HG02852 (cell line): ENCODE results near the gene HECTD4.
"Not testable (repeated sequence)": the region's sequence is repeated elsewhere in the genome, so short reads cannot be mapped to it uniquely, and the experiment has no call there.

Experiments
- ATAC-seq: cut with Tn5 transposase; IDR thresholded peaks from one replicate; pipeline ENCODE4 v1.9.1; 2021; ENCODE audit warnings: mild to moderate bottlenecking, moderate library complexity; ENCODE audit not compliant: unreplicated experiment

Gene HECTD4

GRCh38 chr12:112285600-112286401 lies 96.4 kb downstream of the HECTD4 start:
- ATAC-seq = no peak

DNA sequence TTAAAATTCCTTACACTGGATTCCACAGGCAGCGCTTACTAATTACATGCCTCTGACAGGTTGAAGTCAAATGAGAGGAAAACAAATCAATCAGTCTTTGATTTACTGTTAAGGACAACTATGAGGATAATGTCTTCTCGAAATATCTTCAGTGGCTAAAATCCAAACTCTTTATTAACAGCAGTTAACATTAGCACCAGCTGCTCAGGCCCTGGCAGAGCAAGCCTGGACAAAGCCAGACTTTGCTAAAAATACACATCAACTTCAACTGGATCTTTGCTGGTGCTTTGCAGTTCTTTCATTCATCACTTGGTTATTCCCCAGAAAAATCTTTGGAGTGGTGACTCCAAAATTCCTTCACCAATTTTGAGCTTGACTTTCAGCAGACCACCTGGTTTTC lies 98.7 kb downstream of the HECTD4 start:
- no peak for ATAC-seq

- ATAC-seq = no peak
These were observed 99.3 kb downstream of the HECTD4 start for GRCh38 chr12:112282920-112283319.

GRCh38 chr12:112275836-112276235 lies 106.4 kb downstream of the HECTD4 start:
- ATAC-seq = no peak

DNA sequence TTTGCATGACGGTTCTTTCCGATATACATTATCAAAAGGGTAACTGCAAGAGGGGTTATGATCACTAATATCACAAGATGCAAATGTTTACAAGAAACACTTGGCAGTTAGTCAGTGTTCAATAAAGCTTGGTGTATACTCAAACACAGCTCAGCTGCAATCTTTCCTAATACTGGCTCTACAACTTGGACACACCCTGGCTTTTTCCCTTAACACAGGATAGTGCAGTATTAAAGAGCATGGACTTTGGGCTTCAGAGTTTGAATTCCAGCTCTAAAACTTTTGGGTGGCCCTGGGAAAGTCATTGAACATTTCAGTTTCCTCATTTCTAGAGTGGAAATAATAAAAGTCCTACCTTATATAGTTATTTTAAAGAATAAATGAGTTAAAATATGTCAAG lies 107.0 kb downstream of the HECTD4 start:
- no peak for ATAC-seq

DNA sequence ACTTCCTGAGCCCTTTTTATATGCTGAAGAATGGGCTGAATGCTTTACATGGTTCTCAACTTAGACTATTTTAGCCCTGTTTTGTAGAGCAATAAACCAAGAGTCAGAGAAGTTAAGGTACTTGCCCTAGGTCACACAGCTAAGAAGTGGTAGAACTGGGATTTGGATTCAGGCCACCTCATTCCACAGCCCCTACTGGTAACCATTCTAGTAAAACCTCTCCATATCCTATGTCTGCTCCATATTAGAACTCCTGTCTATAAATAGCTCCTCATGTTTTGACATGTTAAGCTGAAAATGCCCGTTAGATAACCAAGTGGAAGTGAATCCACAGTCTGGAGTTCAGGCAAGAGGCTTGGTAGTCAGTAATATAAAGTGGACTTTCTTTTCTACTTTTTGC lies 111.6 kb downstream of the HECTD4 start:
- ATAC-seq = no peak

DNA sequence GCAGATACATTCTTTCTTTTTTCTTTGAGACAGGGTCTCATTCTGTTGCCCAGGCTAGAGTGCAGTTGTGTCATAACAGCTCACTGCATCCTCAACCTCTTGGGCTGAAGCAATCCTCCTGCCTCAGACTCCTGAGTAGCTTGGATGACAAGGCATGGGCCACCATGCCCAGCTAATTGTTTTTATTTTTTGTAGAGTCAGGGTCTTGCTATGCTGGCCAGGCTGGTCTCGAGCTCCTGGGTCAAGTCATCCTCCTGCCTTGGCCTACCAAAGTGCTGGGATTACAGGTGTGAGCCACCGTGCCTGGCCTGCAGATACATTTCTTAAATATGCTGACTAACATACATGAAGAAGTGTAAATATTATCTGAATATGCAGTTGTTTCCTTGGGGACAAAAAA lies 115.8 kb downstream of the HECTD4 start:
- ATAC-seq = no peak

GRCh38 chr12:112261559-112261958 lies 120.7 kb downstream of the HECTD4 start:
- ATAC-seq = no peak

DNA sequence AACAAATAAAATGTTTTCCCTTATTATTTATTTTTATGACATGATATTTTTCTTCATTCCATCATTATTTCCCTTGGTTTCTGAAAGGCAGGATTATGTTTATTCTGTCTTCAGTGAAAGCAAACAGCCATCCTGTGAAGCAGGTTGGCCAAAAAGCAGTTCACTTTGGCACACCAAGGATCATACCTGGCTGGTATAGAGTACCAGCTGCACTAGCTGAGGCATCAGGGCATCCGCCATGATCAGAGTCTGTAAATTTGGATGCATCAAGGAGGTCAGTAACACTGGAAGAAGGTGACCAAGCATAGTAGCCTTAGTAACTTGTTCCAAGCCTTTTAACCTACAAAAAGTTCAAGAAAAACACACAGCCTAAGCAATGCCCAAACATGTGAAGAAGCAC lies 123.3 kb downstream of the HECTD4 start:
- ATAC-seq = no peak

DNA sequence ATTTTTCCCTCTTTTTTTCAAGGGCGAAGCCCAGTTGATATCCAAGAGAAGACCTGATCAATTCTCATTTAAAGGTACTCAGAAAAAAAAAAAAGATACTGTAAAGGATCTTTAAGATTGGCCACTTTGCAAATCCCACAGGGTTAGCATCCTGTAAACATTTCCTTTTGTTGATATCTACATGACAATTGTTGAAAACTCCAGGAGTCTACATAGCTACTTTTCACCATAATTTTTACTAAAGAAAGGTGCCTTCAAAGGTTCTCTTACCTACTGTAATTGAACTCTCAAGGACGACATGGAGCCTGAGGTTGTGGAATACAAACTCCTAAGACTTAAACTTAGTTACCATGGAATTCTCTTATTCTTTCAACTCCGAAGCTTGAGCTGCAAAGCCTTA lies 125.5 kb downstream of the HECTD4 start:
- no peak for ATAC-seq

DNA sequence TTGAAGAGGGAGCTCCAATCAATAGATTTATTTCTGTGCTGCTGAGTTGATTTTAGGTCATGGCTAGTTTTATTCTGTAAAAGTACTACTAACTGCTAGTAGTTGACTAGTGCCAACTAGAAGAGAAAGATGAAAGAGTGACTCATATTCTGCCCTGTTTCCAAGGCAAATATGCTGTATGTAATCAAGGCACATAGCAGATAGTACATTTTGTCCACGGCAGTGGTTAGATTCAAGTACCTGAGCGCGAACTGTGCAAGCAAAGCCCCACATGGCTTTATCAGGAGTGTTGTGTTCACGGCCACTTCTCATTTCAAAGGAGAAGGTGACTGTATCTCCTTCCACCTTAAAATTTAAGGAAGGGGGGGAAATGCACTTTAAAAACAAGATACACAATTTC lies 130.0 kb downstream of the HECTD4 start:
- no peak for ATAC-seq

- not testable (repeated sequence) for ATAC-seq
These were observed 137.3 kb downstream of the HECTD4 start for GRCh38 chr12:112244902-112245301.

DNA sequence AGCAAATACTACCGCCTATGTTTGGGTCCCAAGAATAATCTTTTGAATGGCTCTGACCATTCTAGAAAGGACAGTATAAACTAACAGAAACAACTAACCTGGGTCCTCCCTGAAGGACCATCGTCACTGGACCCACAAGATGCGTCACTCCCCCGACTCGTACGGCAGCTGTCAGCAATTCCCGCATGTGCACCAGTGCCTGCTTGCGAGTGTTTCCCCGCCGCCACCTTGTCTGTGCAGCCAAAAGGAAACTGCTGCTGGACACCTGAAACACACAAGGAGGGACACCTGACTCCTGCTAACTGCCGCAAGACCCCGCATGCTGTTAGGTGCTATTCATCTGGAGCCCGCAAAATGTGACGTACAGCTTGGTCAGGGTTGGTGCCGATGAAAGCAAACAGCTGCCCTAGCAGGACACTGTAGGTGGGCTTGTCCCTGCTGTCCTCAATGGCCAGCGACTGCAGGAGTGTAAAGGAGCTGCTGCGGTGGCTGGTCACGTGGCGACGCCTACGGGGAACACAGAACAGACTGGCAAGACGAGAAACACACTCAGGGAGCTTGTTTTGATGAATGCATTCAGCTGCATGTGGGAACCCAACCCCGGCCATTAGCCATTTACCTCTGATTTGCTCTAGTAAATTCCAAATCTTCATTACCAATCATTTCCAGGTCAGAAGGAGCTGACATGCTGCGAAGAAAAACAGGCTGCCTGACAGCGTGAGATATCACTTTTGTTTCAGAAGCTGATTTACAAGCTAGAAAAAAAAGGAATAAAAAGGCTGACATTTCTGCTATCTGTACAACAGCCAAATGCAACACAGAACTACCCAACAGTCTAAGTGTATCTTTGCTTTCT lies 138.7 kb downstream of the HECTD4 start:
- ATAC-seq = no peak

GRCh38 chr12:112241176-112241575 lies 141.1 kb downstream of the HECTD4 start:
- ATAC-seq = no peak

GRCh38 chr12:112239881-112240280 lies 142.3 kb downstream of the HECTD4 start:
- no peak for ATAC-seq

DNA sequence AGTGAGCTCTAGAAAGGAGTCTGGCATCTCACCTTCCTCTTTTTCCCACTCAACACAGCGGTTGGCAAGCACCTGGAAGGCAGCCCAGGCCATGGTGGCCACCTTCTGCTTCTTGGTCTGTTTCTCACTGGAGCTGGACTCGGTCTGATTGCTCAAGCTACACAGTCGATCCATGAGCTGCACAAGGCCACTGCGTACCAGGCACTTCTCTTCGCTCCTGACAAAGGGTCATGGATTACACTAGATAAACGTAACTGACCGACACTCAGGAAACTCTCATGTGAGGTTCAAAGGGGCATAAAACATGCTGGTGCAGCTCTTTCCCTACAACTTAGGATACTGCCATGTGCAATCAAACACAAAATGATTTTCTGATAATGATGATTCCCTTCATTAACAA lies 143.2 kb downstream of the HECTD4 start:
- no peak for ATAC-seq

DNA sequence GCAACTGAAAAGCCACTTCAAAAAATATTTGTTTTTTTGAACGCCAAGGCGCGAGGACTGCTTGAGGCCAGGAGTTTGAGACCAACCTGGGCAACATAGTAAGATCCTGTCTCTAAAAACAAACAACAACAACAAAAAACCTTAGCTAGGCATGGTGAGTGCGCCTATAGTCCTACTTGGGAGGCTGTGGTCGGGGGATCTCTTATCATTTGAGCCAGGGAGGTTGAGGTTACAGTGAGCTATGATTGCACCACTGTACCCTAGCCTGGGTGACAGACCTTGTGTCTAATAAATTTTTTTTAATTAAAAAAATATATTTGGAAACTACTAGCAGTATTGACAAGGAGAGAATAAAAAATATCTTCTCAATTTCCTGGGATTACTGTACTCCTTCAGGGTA lies 143.8 kb downstream of the HECTD4 start:
- no peak for ATAC-seq

DNA sequence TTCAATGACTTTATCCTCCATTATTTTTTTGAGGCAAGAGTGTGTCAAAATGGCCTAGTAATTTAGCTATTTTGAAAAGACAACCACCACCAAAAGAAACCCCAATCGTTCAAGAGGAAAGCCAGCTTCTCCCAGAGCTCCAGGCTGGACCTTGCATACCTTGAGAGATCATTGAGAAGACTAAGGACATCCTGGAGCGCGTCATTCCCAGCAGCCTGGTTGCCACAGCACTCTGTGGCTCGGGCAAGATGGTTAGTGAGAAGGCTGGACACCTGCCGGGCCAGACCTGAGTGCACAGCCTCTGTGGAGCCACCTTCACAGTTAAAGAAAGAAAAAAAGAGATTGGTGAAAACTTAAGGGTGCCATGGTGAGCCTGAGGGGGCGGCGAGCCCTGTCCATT lies 145.4 kb downstream of the HECTD4 start:
- ATAC-seq = no peak

- ATAC-seq = no peak
These were observed 145.8 kb downstream of the HECTD4 start for GRCh38 chr12:112236386-112236785.

GRCh38 chr12:112234303-112234702 lies 147.9 kb downstream of the HECTD4 start:
- ATAC-seq = no peak

DNA sequence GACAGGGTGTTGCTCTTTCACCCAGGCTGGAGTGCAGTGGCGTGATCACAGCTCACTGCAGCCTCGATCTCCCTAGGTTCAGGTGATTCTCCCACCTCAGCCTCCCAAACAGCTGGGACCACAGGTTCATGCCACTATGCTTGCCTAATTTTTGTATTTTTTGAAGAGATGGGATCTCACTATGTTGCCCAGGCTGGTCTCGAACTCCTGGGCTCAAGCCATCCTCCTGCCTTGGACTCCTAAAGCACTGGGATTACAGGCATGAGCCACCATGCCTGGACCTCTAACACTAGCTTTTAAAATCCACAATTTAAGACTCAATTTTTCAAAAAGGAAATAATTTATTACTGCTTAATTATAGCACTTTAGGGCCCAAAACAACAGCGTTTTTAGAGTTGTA lies 149.0 kb downstream of the HECTD4 start:
- ATAC-seq = no peak

DNA sequence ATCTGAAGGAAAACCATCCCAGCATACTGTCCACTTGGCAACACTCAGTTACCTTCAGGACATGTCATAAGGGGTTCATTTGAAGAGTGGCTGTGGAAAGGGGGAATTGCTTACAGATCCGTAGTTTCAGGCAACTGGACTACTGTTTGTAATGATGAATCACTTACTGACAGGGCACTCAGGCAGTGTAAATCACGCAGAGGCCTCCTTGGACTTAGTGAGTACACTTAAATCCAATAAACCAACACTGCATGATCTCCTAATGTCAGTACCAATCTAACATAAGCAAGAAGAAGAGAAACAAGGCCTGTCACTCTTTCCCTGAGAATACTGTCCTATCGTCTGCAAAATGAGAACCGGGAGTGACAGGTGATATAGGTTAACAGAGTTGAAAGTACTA lies 152.1 kb downstream of the HECTD4 start:
- ATAC-seq = no peak
